ENCODE data around the gene VDR. TPM values are rescaled to one million over a fixed set of nuclear protein-coding genes. Genes with fewer than 3 reads are reported as not detected.

Gene VDR
- total and polyA plus RNA-seq, 2 donors (not counting 1 experiment from before 2014, with no cell fraction given): 0.37 to 0.42 TPM

DNA sequence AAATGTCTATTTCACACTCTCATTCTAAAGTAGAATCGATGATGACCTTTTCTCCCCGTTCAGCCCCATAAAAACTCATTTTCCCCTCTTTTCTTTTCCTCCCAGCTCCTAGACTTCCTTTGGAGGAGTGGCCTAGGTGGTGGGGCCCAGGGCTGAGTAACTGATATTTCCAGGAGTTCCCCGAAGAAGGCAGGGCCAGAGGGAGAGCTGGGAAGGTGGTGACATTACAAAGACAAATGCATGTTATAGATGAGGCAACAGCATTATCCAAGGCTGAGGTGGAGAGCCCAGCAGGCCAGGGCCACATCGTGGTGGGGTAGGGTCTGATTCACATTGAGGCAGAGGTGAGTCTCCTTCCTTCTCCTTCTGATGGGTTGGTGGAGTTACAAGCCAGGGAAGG lies 62.9 kb downstream of the VDR start:
- TF ChIP-seq, protein P1, sequence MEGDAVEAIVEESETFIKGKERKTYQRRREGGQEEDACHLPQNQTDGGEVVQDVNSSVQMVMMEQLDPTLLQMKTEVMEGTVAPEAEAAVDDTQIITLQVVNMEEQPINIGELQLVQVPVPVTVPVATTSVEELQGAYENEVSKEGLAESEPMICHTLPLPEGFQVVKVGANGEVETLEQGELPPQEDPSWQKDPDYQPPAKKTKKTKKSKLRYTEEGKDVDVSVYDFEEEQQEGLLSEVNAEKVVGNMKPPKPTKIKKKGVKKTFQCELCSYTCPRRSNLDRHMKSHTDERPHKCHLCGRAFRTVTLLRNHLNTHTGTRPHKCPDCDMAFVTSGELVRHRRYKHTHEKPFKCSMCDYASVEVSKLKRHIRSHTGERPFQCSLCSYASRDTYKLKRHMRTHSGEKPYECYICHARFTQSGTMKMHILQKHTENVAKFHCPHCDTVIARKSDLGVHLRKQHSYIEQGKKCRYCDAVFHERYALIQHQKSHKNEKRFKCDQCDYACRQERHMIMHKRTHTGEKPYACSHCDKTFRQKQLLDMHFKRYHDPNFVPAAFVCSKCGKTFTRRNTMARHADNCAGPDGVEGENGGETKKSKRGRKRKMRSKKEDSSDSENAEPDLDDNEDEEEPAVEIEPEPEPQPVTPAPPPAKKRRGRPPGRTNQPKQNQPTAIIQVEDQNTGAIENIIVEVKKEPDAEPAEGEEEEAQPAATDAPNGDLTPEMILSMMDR (IDR thresholded peaks at IDR 0.05): no peak
- POLR2A ChIA-PET: no interaction called here
- Histone ChIP-seq H2AFZ (ENCODE audit: insufficient read depth, low read depth, low read length, poor library complexity, severe bottlenecking) (no peak overlapping the region), H3K4me1 (ENCODE audit: control insufficient read depth in 2 of 2, insufficient read depth in 2 of 2, low read length in 2 of 2) (peaks cover 8 to 9% of the 10 kb centered on the region in 2 donors), H3K9me3 (ENCODE audit: control extremely low read depth in 1 of 3, control insufficient read depth in 2 of 3, insufficient read depth in 1 of 3, low read length in 2 of 3) (no peaks in the 10 kb centered on the region), H4K20me1 (ENCODE audit: control insufficient read depth, insufficient read depth, low read length, poor library complexity, severe bottlenecking) (no peaks in the 10 kb centered on the region), H3K36me3 (replicated peaks in 1 of 2; ENCODE audit: control extremely low read depth in 1 of 2, control insufficient read depth in 1 of 2, extremely low read depth in 1 of 2, insufficient read depth in 2 of 2, low read length in 1 of 2) (no peaks in the 10 kb centered on the region), H3K27ac (ENCODE audit: low read length in 2 of 2) (no peak overlapping the region), H3K4me3 (ENCODE audit: control extremely low read depth in 1 of 5, extremely low read depth in 1 of 5, insufficient read depth in 1 of 5, low read depth in 2 of 5, low read length in 4 of 5) (no peak overlapping the region), H3K4me2 (replicated peaks; ENCODE audit: low read depth, low read length, poor library complexity, severe bottlenecking) (no peak overlapping the region), H3K9ac (ENCODE audit: low read length) (no peak overlapping the region), H3K27me3 (replicated peaks in 1 of 4; ENCODE audit: control extremely low read depth in 1 of 4, control insufficient read depth in 3 of 4, insufficient read depth in 4 of 4, low read length in 3 of 4) (peaks cover 0 to 6% (median 0%) of the 10 kb centered on the region in 4 experiments), H3K79me2 (ENCODE audit: control insufficient read depth, insufficient read depth, low read length) (no peaks in the 10 kb centered on the region)
- no peak overlapping the region for H3K4me3 Mint-ChIP-seq
- 88% methylated on average over 2 of the region's 4 CpGs for WGBS (ENCODE audit: insufficient coverage)
- no peaks in the 10 kb centered on the region for H3K9me3 Mint-ChIP-seq (ENCODE audit: insufficient read depth)
- DNase-seq (no peak), ATAC-seq (ENCODE audit: low read depth) (no peak)
- intact Hi-C loops (cut with micrococcal nuclease): no loop called here
- no peak overlapping the region for H3K27ac Mint-ChIP-seq
- CTCF ChIA-PET: interaction anchor here (0.8 to 23.8 kb wide), 11 partner anchors 8 to 190 kb away, joined by 3 to 1203 read pairs (median 10); partner anchors contain the start of genes HDAC7, RPAP3, SLC48A1 and TMEM106C
- no peaks in the 10 kb centered on the region for H3K27me3 Mint-ChIP-seq
- peaks cover 10% of the 10 kb centered on the region for H3K4me1 Mint-ChIP-seq

DNA sequence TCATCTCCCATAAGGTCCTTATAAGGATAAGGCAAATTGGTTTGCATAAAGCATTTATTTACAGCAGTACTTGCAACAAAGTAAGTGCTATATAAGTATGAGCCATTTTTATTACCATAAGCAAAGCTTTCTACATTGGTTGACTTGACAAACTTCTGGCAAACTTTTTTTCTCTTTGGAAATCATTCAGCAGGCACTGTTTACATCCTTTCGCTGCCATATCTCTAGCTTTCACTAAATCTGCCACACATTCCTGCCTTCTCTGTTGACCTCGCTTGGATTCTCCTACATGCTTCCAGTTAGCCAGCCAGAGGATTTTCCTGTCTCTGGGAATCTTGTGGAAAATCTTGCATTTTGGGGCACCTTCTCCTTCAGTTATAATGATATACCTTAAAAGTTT lies 63.3 kb downstream of the VDR start:
- Histone ChIP-seq H3K4me1 (ENCODE audit: control insufficient read depth in 2 of 2, insufficient read depth in 2 of 2, low read length in 2 of 2) (peaks cover 11 to 12% of the 10 kb centered on the region in 2 donors), H2AFZ (ENCODE audit: insufficient read depth, low read depth, low read length, poor library complexity, severe bottlenecking) (no peak overlapping the region), H3K79me2 (ENCODE audit: control insufficient read depth, insufficient read depth, low read length) (no peaks in the 10 kb centered on the region), H3K4me3 (ENCODE audit: control extremely low read depth in 1 of 5, extremely low read depth in 1 of 5, insufficient read depth in 1 of 5, low read depth in 2 of 5, low read length in 4 of 5) (no peak overlapping the region), H4K20me1 (ENCODE audit: control insufficient read depth, insufficient read depth, low read length, poor library complexity, severe bottlenecking) (no peaks in the 10 kb centered on the region), H3K9ac (ENCODE audit: low read length) (no peak overlapping the region), H3K9me3 (ENCODE audit: control extremely low read depth in 1 of 3, control insufficient read depth in 2 of 3, insufficient read depth in 1 of 3, low read length in 2 of 3) (no peaks in the 10 kb centered on the region), H3K27me3 (replicated peaks in 1 of 4; ENCODE audit: control extremely low read depth in 1 of 4, control insufficient read depth in 3 of 4, insufficient read depth in 4 of 4, low read length in 3 of 4) (peaks cover 0 to 6% (median 0%) of the 10 kb centered on the region in 4 experiments), H3K4me2 (replicated peaks; ENCODE audit: low read depth, low read length, poor library complexity, severe bottlenecking) (no peak overlapping the region), H3K36me3 (replicated peaks in 1 of 2; ENCODE audit: control extremely low read depth in 1 of 2, control insufficient read depth in 1 of 2, extremely low read depth in 1 of 2, insufficient read depth in 2 of 2, low read length in 1 of 2) (no peaks in the 10 kb centered on the region), H3K27ac (ENCODE audit: low read length in 2 of 2) (no peak overlapping the region)
- Mint-ChIP-seq H3K27ac (no peak overlapping the region), H3K9me3 (ENCODE audit: insufficient read depth) (no peaks in the 10 kb centered on the region), H3K4me1 (peaks cover 13% of the 10 kb centered on the region), H3K27me3 (no peaks in the 10 kb centered on the region), H3K4me3 (no peak overlapping the region)
- POLR2A ChIA-PET: no interaction called here
- WGBS (ENCODE audit: insufficient coverage): 100% methylated on average over 2 of the region's 2 CpGs
- no peak for DNase-seq
- ATAC-seq (ENCODE audit: low read depth): no peak
- CTCF ChIA-PET: interaction anchor here (0.8 to 23.8 kb wide), 12 partner anchors 9 to 190 kb away, joined by 3 to 1203 read pairs (median 8); partner anchors contain the start of genes HDAC7, RPAP3, SLC48A1 and TMEM106C
- intact Hi-C loops (cut with micrococcal nuclease): no loop called here
- TF ChIP-seq EZH2 (IDR thresholded peaks at IDR 0.05; ENCODE audit: borderline replicate concordance, insufficient read depth, low read depth, low read length, poor library complexity, severe bottlenecking): no peak
- TF ChIP-seq, protein P1 (IDR thresholded peaks at IDR 0.05): no peak
